GM12878 (cell line): ENCODE results near the gene BCAS2. TPM values are rescaled to one million over a fixed set of nuclear protein-coding genes. Genes with fewer than 3 reads are reported as not detected.

Source experiments
- ATAC-seq: fragments of 200-7000 bp; cut with Tn5 transposase; 3 replicates; pipeline ENCODE4 v1.9.1; 2020; ENCODE audit warnings: mild to moderate bottlenecking, moderate library complexity
- BruUV-seq: library from RNA; stranded (reverse); fragments of 400-500 nt; replicated peaks from 2 replicates; lab custom pipeline; 2021; lab: Mats Ljungman, UMichigan
- CTCF ChIA-PET: fragments of 300-600 bp; sonication (Branson Sonifier 250); formaldehyde crosslinking; extraction: SDS; loops from one replicate; lab custom pipeline; 2021; ENCODE audit warnings: inconsistent platforms; lab: Yijun Ruan, JAX
- POLR2A ChIA-PET: fragments of 350-600 bp; formaldehyde crosslinking; extraction: SDS; loops from one replicate; lab custom pipeline; 2021; ENCODE audit warnings: inconsistent platforms; lab: Charles Lee
- RAD21 ChIA-PET: fragments of 300-600 bp; sonication (Branson Sonifier 250); formaldehyde crosslinking; loops from one replicate; lab custom pipeline; 2023; ENCODE audit warnings: antibody characterized with exemption; ENCODE audit not compliant: unreplicated experiment; lab: Charles Lee
- SMC1A ChIA-PET: fragments of 300-600 bp; sonication (Branson Sonifier 250); formaldehyde crosslinking; loops from one replicate; lab custom pipeline; 2023; ENCODE audit not compliant: unreplicated experiment, uncharacterized antibody; lab: Charles Lee
- DNase-seq: peaks from one replicate; pipeline ENCODE4 v3.0.0-alpha.2; 2011; ENCODE audit warnings: low read depth, low spot score
- FAIRE-seq: peaks from 3 replicates; lab custom pipeline; 2011; peaks lifted over from hg19 to GRCh38; lab: Jason Lieb, UNC
- H2AFZ ChIP-seq: 2 replicates; pipeline ENCODE4 v1.6.0; 2011; ENCODE audit warnings: low read depth, low read length, control low read depth; ENCODE audit not compliant: control insufficient read depth
- H3K27ac ChIP-seq: 2 replicates; pipeline ENCODE4 v1.5.1; 2011; ENCODE audit warnings: control low read depth; ENCODE audit not compliant: control insufficient read depth, insufficient read depth
- H3K27me3 ChIP-seq, 2 experiments: replicated peaks in 1 of 2; 2 replicates each; pipeline versions ENCODE4 v1.6.0 to v1.6.1; 2011; ENCODE audit warnings: low read length in 1 of 2; ENCODE audit not compliant: control insufficient read depth in 2 of 2, insufficient read depth in 2 of 2
- H3K36me3 ChIP-seq, 2 experiments: 2 replicates each; pipeline ENCODE4 v1.5.1; 2011; ENCODE audit warnings: low read length in 1 of 2; ENCODE audit not compliant: control insufficient read depth in 2 of 2, insufficient read depth in 2 of 2
- H3K4me1 ChIP-seq: 2 replicates; pipeline ENCODE4 v1.6.1; 2011; ENCODE audit warnings: mild to moderate bottlenecking, low read length, moderate library complexity, mixed read lengths; ENCODE audit not compliant: control insufficient read depth, insufficient read depth
- H3K4me2 ChIP-seq: 2 replicates; pipeline ENCODE4 v1.6.0; 2011; ENCODE audit warnings: control low read depth; ENCODE audit not compliant: control insufficient read depth, insufficient read depth
- H3K4me3 ChIP-seq: fragments of 200-600 bp; sonication (generic); 2 replicates; pipeline ENCODE4 v1.5.1; 2016
- H3K79me2 ChIP-seq: 2 replicates; pipeline ENCODE4 v1.6.0; 2011; ENCODE audit warnings: low read length; ENCODE audit not compliant: control insufficient read depth, insufficient read depth
- H3K9ac ChIP-seq: 2 replicates; pipeline ENCODE4 v1.8.0; 2011; ENCODE audit warnings: low read length, control low read depth, mixed read lengths; ENCODE audit not compliant: control insufficient read depth, insufficient read depth
- H3K9me3 ChIP-seq: replicated peaks from 3 replicates; pipeline ENCODE4 v1.5.1; 2011; ENCODE audit warnings: mild to moderate bottlenecking, low read length; ENCODE audit not compliant: control insufficient read depth, insufficient read depth
- H4K20me1 ChIP-seq: 2 replicates; pipeline ENCODE4 v1.6.0; 2011; ENCODE audit not compliant: control insufficient read depth, insufficient read depth
- CHD2 ChIP-seq: IDR thresholded peaks from 2 replicates; pipeline ENCODE4 v1.6.1; 2011; ENCODE audit warnings: low read depth, low read length, improper control_type of control experiment, borderline replicate concordance
- EGR1 ChIP-seq, 2 experiments: IDR thresholded peaks; 1 replicate in 1 of 2; 2 replicates in 1 of 2; pipeline ENCODE4 v1.6.1; 2011 to 2012; ENCODE audit warnings: low read depth in 2 of 2, low read length in 2 of 2, borderline replicate concordance in 1 of 2, mild to moderate bottlenecking in 1 of 2, moderate library complexity in 1 of 2
- NR2C1 ChIP-seq: fragments of 450-650 bp; IDR thresholded peaks from 2 replicates; pipeline ENCODE4 v1.6.1; 2017; ENCODE audit warnings: antibody characterized with exemption, mild to moderate bottlenecking, moderate library complexity
- PML ChIP-seq: IDR thresholded peaks from 2 replicates; pipeline ENCODE4 v1.6.1; 2012; ENCODE audit warnings: low read length, inconsistent platforms
- POLR2AphosphoS5 ChIP-seq: IDR thresholded peaks from 2 replicates; pipeline ENCODE4 v1.6.1; 2011; ENCODE audit warnings: mild to moderate bottlenecking, low read length, inconsistent platforms
- TCF3 ChIP-seq: IDR thresholded peaks from 2 replicates; pipeline ENCODE4 v1.6.1; 2012; ENCODE audit warnings: low read depth, mild to moderate bottlenecking, low read length, borderline replicate concordance; ENCODE audit not compliant: insufficient read depth
- ZSCAN29 ChIP-seq: fragments of 450-650 bp; IDR thresholded peaks from 2 replicates; pipeline ENCODE4 v1.6.1; 2017; ENCODE audit warnings: mild to moderate bottlenecking, moderate library complexity
- WGBS: methylation state at CpG from one replicate; pipeline ENCODE4 v1.1.6; 2016; ENCODE audit warnings: low lambda C conversion rate; ENCODE audit not compliant: insufficient replicate concordance, insufficient coverage; ENCODE audit errors: missing lambda C conversion rate; 5-methylcytosine and 5-hydroxymethylcytosine counted together
- in situ Hi-C: fragments of 300-500 bp; cut with MboI; formaldehyde crosslinking; loops from 9 replicates; pipeline ENCODE4 v1.14.3; 2018; ENCODE audit warnings: mixed read lengths
- intact Hi-C: fragments of 100-400 bp; cut with micrococcal nuclease; formaldehyde crosslinking; loops from one replicate; pipeline ENCODE4 v1.14.2; 2022; ENCODE audit not compliant: unreplicated experiment
- polyA plus RNA-seq, 11 experiments: library from polyadenylated mRNA; depleted of rRNA in 4 of 11; unstranded in 6 of 11; stranded (reverse) in 5 of 11; fragments of >200 nt; fragmentation: Nextera tagmentation in 4 of 11; fragmentation: Illumina TruSeq in 1 of 11; extraction: Ambion mirVana in 4 of 11; extraction: Trizol in 1 of 11; gene quantifications; 1 replicate in 1 of 11; 2 replicates in 10 of 11; pipeline versions ENCODE4 v1.2.1 to v1.2.3, GENCODE V29; 2011 to 2016; ENCODE audit warnings: inconsistent platforms in 2 of 11, missing spikeins in 2 of 11, low read depth in 1 of 11
- total RNA-seq, 4 experiments: library from RNA; depleted of rRNA in 3 of 4; stranded (reverse); fragments of >200 nt in 3 of 4; fragmentation: Illumina TruSeq in 1 of 4; extraction: Trizol in 1 of 4; gene quantifications; 2 replicates each; pipeline versions ENCODE4 v1.2.1 to v1.2.3, GENCODE V29; 2013 to 2021
- TF ChIP-seq, protein P1 (sequence below): fragments of 450-650 bp; IDR thresholded peaks from 2 replicates; pipeline ENCODE4 v1.6.1; 2014; ENCODE audit warnings: mild to moderate bottlenecking
- TF ChIP-seq, protein P2 (sequence below): IDR thresholded peaks from 2 replicates; pipeline ENCODE4 v1.6.1; 2011; ENCODE audit warnings: borderline replicate concordance, low read depth, mild to moderate bottlenecking, moderate library complexity, low read length; ENCODE audit not compliant: insufficient read depth, poor library complexity, severe bottlenecking

BCAS2 gene
- total and polyA plus RNA-seq, 10 of the 15 experiments (the other 5 are each of a cell fraction or from before 2014, with no cell fraction given): 37.3 to 129 (median 60.7) TPM

DNA sequence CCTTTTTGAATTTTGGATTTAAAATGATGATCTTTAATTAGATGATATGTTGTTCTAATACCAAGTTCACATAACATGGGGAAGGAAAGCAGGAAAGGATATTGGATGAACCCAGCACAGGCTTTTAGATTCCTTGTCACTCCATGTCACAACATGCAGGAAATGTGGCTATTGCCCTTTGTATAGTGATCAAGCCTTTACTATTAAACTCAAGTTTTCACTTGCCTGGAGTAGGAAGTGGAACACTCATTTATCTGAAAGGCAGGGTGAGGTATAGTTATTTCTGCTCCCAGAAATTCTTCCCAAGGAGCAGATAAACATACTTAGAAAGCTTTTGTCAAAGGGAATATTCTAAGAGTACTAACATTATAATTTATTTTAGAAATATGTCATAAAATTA is 37.2 kb upstream of the BCAS2 start:
- in situ Hi-C loops (no loop called here), intact Hi-C loops (no loop called here)
- no TSS peak for BruUV-seq
- CTCF ChIA-PET: no interaction called here
- Histone ChIP-seq H3K4me2 (no peak overlapping the region), H3K9me3 (no peaks in the 10 kb centered on the region), H3K4me3 (no peak overlapping the region), H3K4me1 (no peaks in the 10 kb centered on the region), H3K9ac (no peak overlapping the region), H3K27ac (no peak overlapping the region), H4K20me1 (no peaks in the 10 kb centered on the region), H3K27me3 (no peaks in the 10 kb centered on the region), H2AFZ (no peak overlapping the region), H3K79me2 (no peaks in the 10 kb centered on the region), H3K36me3 (no peaks in the 10 kb centered on the region)
- no peak for TF ChIP-seq POLR2AphosphoS5
- no peak for TF ChIP-seq TCF3
- DNase-seq (no peak), ATAC-seq (no peak), FAIRE-seq (no peak)
- SMC1A ChIA-PET: no interaction called here
- POLR2A ChIA-PET: no interaction called here
- RAD21 ChIA-PET: no interaction called here

DNA sequence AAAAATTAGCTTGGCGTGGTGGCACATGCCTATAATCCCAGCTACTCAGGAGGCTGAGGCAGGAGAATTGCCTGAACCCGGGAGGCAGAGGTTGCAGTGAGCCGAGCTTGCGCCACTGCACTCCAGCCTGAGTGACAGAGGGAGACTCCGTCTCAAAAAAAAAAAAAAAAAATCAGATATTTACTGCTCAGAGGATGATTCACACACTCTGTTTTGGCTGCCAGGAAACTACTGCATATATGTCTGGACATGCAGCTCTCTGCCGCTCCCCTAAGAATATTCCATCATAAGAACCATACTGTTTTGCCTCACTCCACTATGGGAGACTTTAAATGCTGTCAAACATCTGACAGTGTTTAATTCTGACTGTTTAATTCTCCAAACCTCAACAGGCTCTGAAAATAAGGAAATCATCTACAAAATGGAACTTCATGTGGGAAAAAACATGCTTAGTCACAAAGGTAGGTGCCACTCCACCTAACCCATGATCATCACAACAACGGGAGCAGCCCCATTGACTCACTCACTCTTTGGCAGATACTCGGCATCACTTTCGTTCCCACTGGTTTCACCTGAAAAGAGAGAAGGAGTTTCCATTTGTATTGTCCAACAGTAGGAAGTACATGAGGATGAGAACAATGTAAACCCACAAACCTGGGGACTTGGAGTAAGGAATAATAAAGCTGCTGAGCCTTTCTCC is 29.3 kb upstream of the BCAS2 start:
- Histone ChIP-seq H3K9ac (no peak overlapping the region), H3K27me3 (no peaks in the 10 kb centered on the region), H4K20me1 (no peaks in the 10 kb centered on the region), H2AFZ (no peak overlapping the region), H3K9me3 (no peaks in the 10 kb centered on the region), H3K4me3 (no peak overlapping the region), H3K4me1 (no peaks in the 10 kb centered on the region), H3K27ac (no peak overlapping the region)
- no peak for ATAC-seq
- no peak for DNase-seq
- BruUV-seq: no TSS peak
- in situ Hi-C loops: no loop called here
- ChIA-PET RAD21 (no interaction called here), POLR2A (no interaction called here)
- no peak for TF ChIP-seq TCF3
- no peak for TF ChIP-seq NR2C1
- no peak for TF ChIP-seq CHD2
- TF ChIP-seq EGR1 (IDR thresholded peaks at IDR 0.05; ENCODE audit: borderline replicate concordance in 1 of 2, low read depth in 2 of 2, low read length in 2 of 2): no peak
- TF ChIP-seq, protein P1, sequence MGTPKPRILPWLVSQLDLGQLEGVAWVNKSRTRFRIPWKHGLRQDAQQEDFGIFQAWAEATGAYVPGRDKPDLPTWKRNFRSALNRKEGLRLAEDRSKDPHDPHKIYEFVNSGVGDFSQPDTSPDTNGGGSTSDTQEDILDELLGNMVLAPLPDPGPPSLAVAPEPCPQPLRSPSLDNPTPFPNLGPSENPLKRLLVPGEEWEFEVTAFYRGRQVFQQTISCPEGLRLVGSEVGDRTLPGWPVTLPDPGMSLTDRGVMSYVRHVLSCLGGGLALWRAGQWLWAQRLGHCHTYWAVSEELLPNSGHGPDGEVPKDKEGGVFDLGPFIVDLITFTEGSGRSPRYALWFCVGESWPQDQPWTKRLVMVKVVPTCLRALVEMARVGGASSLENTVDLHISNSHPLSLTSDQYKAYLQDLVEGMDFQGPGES: no peak
- TF ChIP-seq, protein P2, sequence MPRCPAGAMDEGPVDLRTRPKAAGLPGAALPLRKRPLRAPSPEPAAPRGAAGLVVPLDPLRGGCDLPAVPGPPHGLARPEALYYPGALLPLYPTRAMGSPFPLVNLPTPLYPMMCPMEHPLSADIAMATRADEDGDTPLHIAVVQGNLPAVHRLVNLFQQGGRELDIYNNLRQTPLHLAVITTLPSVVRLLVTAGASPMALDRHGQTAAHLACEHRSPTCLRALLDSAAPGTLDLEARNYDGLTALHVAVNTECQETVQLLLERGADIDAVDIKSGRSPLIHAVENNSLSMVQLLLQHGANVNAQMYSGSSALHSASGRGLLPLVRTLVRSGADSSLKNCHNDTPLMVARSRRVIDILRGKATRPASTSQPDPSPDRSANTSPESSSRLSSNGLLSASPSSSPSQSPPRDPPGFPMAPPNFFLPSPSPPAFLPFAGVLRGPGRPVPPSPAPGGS: no peak
- no peak for TF ChIP-seq ZSCAN29
- TF ChIP-seq PML: no peak
- TF ChIP-seq, all 136 proteins: peak for 0
- no peaks in the 10 kb centered on the region for H3K36me3 ChIP-seq
- ChIA-PET CTCF (interaction anchor here (0.5 kb wide), 1 partner anchor 1490 kb away, joined by 3 read pairs; no protein-coding TSS in a partner anchor), SMC1A (no interaction called here)
- no peaks in the 10 kb centered on the region for H3K79me2 ChIP-seq
- WGBS: 74% methylated on average over 8 of the region's 9 CpGs
- FAIRE-seq: no peak
- intact Hi-C loops: no loop called here
- no peak overlapping the region for H3K4me2 ChIP-seq
